Panc1 (cell line): ENCODE results near the gene UNC13C. TPM values are rescaled to one million over a fixed set of nuclear protein-coding genes. Genes with fewer than 3 reads are reported as not detected.

Source experiments
- ATAC-seq: fragments of 200-7000 bp; cut with Tn5 transposase; 2 replicates; pipeline ENCODE4 v1.9.1; 2020; ENCODE audit warnings: mild to moderate bottlenecking, moderate library complexity
- BruUV-seq: library from RNA; stranded (reverse); fragments of 400-500 nt; replicated peaks from 2 replicates; lab custom pipeline; 2021; lab: Mats Ljungman, UMichigan
- CTCF ChIA-PET: fragments of 300-600 bp; sonication (Branson Sonifier 250); formaldehyde crosslinking; loops from one replicate; lab custom pipeline; 2022; ENCODE audit warnings: antibody characterized with exemption; lab: Charles Lee
- POLR2A ChIA-PET: fragments of 300-600 bp; sonication (Branson Sonifier 250); formaldehyde crosslinking; loops from one replicate; lab custom pipeline; 2022; ENCODE audit warnings: antibody characterized with exemption; lab: Charles Lee
- DNase-seq: peaks from one replicate; pipeline ENCODE4 v3.0.0-alpha.2; 2010; ENCODE audit warnings: low read depth, low spot score
- H3K27ac ChIP-seq: 2 replicates; pipeline ENCODE4 v1.5.1; 2011; ENCODE audit warnings: mild to moderate bottlenecking, low read length, inconsistent platforms
- H3K27me3 ChIP-seq: fragments of 200-500 bp; sonication (Bioruptor generic); 2 replicates; pipeline ENCODE4 v1.6.0; 2014; ENCODE audit warnings: low read length, inconsistent platforms; ENCODE audit not compliant: control insufficient read depth, insufficient read depth
- H3K36me3 ChIP-seq: fragments of 200-500 bp; sonication (Bioruptor generic); 2 replicates; pipeline ENCODE4 v1.5.1; 2014; ENCODE audit warnings: inconsistent platforms, mild to moderate bottlenecking, low read length, moderate library complexity; ENCODE audit not compliant: control insufficient read depth, insufficient read depth
- H3K4me1 ChIP-seq: 2 replicates; pipeline ENCODE4 v1.5.1; 2011; ENCODE audit warnings: inconsistent platforms, mild to moderate bottlenecking, low read length, moderate library complexity; ENCODE audit not compliant: control insufficient read depth, insufficient read depth
- H3K4me3 ChIP-seq, 2 experiments: 2 replicates each; pipeline ENCODE4 v1.5.1; 2011 to 2012; ENCODE audit warnings: low read depth in 2 of 2, low read length in 2 of 2, mild to moderate bottlenecking in 2 of 2, inconsistent platforms in 1 of 2, moderate library complexity in 1 of 2
- H3K9me3 ChIP-seq: fragments of 200-500 bp; sonication (Bioruptor generic); 2 replicates; pipeline ENCODE4 v1.5.1; 2014; ENCODE audit warnings: low read depth, mild to moderate bottlenecking, inconsistent platforms, low read length, moderate library complexity; ENCODE audit not compliant: control insufficient read depth, insufficient read depth
- POLR2AphosphoS5 ChIP-seq: IDR thresholded peaks from 2 replicates; pipeline ENCODE4 v1.6.1; 2012; ENCODE audit warnings: mild to moderate bottlenecking, low read depth, low read length, moderate library complexity
- SIN3A ChIP-seq: IDR thresholded peaks from 2 replicates; pipeline ENCODE4 v1.6.1; 2012; ENCODE audit warnings: low read depth, mild to moderate bottlenecking, low read length, moderate library complexity, borderline replicate concordance; ENCODE audit not compliant: insufficient read depth
- TCF7L2 ChIP-seq: IDR thresholded peaks from 2 replicates; pipeline ENCODE4 v1.6.1; 2011; ENCODE audit warnings: mild to moderate bottlenecking, low read depth, low read length, inconsistent platforms
- in situ Hi-C: cut with HindIII; loops from 2 replicates; pipeline ENCODE4 v1.10.0; 2016; ENCODE audit warnings: low sequenced_read_pairs, low pct_unique_long_range_greater_than_20kb
- intact Hi-C: fragments of 100-400 bp; cut with micrococcal nuclease; formaldehyde crosslinking; loops from one replicate; pipeline ENCODE4 v1.10.0; 2022; ENCODE audit not compliant: unreplicated experiment
- total RNA-seq: library from RNA; stranded (reverse); gene quantifications from one replicate; pipeline ENCODE4 v1.2.1, GENCODE V29; 2021; ENCODE audit not compliant: unreplicated experiment
- TF ChIP-seq, protein P1 (sequence below), 2 experiments: IDR thresholded peaks; 2 replicates each; pipeline ENCODE4 v1.6.1; 2011 to 2012; ENCODE audit warnings: low read depth in 2 of 2, control low read depth in 1 of 2, low read length in 1 of 2, mild to moderate bottlenecking in 1 of 2, moderate library complexity in 1 of 2; ENCODE audit not compliant: insufficient read depth in 1 of 2
- TF ChIP-seq, protein P2 (sequence below): fragments of 450-650 bp; IDR thresholded peaks from 2 replicates; pipeline ENCODE4 v1.5.1; 2017; ENCODE audit warnings: mild to moderate bottlenecking

UNC13C gene
- total RNA-seq, 1 experiment from 2014 or later = not detected

DNA sequence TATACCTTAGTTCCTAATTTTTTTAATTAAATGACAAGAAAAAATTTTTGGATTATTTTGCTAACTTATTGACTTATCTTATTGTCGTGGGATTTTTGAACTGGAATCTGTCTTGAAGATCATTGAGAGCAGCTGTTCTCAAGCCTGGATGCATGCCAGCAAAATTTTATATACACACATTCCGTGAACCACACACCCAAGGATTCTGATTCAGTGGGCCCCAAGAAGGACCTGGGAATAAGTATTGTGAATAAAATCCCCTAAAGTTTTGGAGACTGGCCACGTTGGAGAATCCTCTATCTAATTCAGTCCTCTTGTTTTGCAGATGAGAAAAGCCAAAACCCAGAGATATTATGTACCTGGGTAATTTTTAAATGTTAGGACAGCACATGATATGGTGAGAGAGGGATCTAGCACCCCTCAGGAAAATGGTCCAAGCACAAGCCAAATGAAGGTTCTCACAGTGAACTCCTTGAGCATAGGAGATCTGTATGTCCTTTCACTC, 55.2 kb downstream of the UNC13C start:
- TF ChIP-seq POLR2AphosphoS5 (no peak), TCF7L2 (no peak), SIN3A (no peak)
- TF ChIP-seq, protein P1, sequence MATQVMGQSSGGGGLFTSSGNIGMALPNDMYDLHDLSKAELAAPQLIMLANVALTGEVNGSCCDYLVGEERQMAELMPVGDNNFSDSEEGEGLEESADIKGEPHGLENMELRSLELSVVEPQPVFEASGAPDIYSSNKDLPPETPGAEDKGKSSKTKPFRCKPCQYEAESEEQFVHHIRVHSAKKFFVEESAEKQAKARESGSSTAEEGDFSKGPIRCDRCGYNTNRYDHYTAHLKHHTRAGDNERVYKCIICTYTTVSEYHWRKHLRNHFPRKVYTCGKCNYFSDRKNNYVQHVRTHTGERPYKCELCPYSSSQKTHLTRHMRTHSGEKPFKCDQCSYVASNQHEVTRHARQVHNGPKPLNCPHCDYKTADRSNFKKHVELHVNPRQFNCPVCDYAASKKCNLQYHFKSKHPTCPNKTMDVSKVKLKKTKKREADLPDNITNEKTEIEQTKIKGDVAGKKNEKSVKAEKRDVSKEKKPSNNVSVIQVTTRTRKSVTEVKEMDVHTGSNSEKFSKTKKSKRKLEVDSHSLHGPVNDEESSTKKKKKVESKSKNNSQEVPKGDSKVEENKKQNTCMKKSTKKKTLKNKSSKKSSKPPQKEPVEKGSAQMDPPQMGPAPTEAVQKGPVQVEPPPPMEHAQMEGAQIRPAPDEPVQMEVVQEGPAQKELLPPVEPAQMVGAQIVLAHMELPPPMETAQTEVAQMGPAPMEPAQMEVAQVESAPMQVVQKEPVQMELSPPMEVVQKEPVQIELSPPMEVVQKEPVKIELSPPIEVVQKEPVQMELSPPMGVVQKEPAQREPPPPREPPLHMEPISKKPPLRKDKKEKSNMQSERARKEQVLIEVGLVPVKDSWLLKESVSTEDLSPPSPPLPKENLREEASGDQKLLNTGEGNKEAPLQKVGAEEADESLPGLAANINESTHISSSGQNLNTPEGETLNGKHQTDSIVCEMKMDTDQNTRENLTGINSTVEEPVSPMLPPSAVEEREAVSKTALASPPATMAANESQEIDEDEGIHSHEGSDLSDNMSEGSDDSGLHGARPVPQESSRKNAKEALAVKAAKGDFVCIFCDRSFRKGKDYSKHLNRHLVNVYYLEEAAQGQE (IDR thresholded peaks at IDR 0.05; ENCODE audit: insufficient read depth in 1 of 2, low read depth in 2 of 2, low read length in 1 of 2) = no peak
- TF ChIP-seq, protein P2, sequence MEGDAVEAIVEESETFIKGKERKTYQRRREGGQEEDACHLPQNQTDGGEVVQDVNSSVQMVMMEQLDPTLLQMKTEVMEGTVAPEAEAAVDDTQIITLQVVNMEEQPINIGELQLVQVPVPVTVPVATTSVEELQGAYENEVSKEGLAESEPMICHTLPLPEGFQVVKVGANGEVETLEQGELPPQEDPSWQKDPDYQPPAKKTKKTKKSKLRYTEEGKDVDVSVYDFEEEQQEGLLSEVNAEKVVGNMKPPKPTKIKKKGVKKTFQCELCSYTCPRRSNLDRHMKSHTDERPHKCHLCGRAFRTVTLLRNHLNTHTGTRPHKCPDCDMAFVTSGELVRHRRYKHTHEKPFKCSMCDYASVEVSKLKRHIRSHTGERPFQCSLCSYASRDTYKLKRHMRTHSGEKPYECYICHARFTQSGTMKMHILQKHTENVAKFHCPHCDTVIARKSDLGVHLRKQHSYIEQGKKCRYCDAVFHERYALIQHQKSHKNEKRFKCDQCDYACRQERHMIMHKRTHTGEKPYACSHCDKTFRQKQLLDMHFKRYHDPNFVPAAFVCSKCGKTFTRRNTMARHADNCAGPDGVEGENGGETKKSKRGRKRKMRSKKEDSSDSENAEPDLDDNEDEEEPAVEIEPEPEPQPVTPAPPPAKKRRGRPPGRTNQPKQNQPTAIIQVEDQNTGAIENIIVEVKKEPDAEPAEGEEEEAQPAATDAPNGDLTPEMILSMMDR = no peak
- intact Hi-C loops = no loop called here
- in situ Hi-C loops = no loop called here
- Histone ChIP-seq H3K27me3 (no peaks in the 10 kb centered on the region), H3K9me3 (no peaks in the 10 kb centered on the region), H3K4me1 (no peaks in the 10 kb centered on the region), H3K36me3 (no peaks in the 10 kb centered on the region), H3K27ac (no peak overlapping the region), H3K4me3 (no peak overlapping the region)
- BruUV-seq = no TSS peak
- POLR2A ChIA-PET = no interaction called here
- ATAC-seq = no peak
- CTCF ChIA-PET = no interaction called here
- DNase-seq = no peak

DNA sequence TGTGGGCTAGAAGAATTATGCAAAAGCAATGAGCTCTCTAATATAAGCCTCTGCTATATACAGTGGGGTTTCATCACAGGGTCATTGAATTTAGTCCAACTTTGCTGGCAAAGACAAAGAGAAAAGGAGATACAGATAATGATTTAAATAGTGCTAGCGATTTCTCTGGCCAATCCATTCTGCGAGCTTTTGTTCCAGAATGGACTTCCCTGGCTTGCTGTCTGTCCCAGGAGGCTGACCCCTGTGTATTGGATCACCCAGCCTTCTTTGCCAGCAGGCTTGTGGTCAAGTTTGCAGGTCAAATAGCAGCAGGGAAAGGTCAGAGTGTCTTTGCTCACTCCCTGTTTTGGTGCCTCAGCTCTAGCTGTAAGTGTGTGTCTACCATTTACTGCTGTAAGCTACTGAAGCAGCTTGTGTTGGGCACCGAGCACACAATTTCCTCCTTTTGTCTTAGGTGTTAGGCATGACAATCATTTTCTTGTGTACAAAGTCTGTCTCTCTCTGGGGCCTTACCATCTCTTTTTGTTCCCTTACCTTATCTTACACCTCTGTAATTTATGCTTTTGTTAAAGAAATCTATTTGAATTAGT, 55.7 kb downstream of the UNC13C start:
- Histone ChIP-seq H3K4me3 (no peak overlapping the region), H3K36me3 (no peaks in the 10 kb centered on the region), H3K27ac (no peak overlapping the region), H3K9me3 (no peaks in the 10 kb centered on the region), H3K27me3 (no peaks in the 10 kb centered on the region), H3K4me1 (no peaks in the 10 kb centered on the region)
- DNase-seq (no peak), ATAC-seq (no peak)
- POLR2A ChIA-PET = no interaction called here
- intact Hi-C loops = no loop called here
- CTCF ChIA-PET = no interaction called here
- no TSS peak for BruUV-seq
- TF ChIP-seq SIN3A (no peak), TCF7L2 (no peak), POLR2AphosphoS5 (no peak)
- TF ChIP-seq, protein P2 = no peak
- TF ChIP-seq, protein P1 (IDR thresholded peaks at IDR 0.05; ENCODE audit: insufficient read depth in 1 of 2, low read depth in 2 of 2, low read length in 1 of 2) = no peak
- in situ Hi-C loops = no loop called here
